H1 (cell line): Measurements from ENCODE around the gene SMIM29. TPM values are rescaled to one million over a fixed set of nuclear protein-coding genes. Genes with fewer than 3 reads are reported as not detected.
"Not testable (repeated sequence)": the region's sequence is repeated elsewhere in the genome, so short reads cannot be mapped to it uniquely, and the experiment has no call there.

ENCODE experiments used
- CTCF ChIA-PET: fragments of 300-600 bp; sonication (Branson Sonifier 250); formaldehyde crosslinking; loops from one replicate; lab custom pipeline; 2021; ENCODE audit not compliant: partially characterized antibody; lab: Charles Lee
- POLR2A ChIA-PET: fragments of 300-600 bp; sonication (Branson Sonifier 250); formaldehyde crosslinking; loops from one replicate; lab custom pipeline; 2021; ENCODE audit warnings: inconsistent platforms; ENCODE audit not compliant: partially characterized antibody; lab: Charles Lee
- DNase-seq, 2 experiments: peaks; one replicate each; pipeline versions ENCODE4 v3.0.0 to v3.0.0-alpha.2; 2010 to 2022; ENCODE audit warnings: low spot score in 2 of 2, low read depth in 1 of 2, mixed read lengths in 1 of 2
- FAIRE-seq: peaks from 2 replicates; lab custom pipeline; 2011; peaks lifted over from hg19 to GRCh38; lab: Jason Lieb, UNC
- H2AFZ ChIP-seq: 2 replicates; pipeline ENCODE4 v1.8.1; 2012; ENCODE audit warnings: low read length, inconsistent platforms
- H2AK5ac ChIP-seq: 2 replicates; pipeline ENCODE4 v1.6.1; 2013; ENCODE audit warnings: low read depth, low read length
- H2BK120ac ChIP-seq: replicated peaks from 2 replicates; pipeline ENCODE3; 2013; ENCODE audit warnings: low read depth, low read length, inconsistent platforms
- H2BK12ac ChIP-seq: 2 replicates; pipeline ENCODE4 v1.6.1; 2013; ENCODE audit warnings: low read depth, low read length
- H2BK15ac ChIP-seq: 2 replicates; pipeline ENCODE4 v1.6.1; 2013; ENCODE audit warnings: low read length
- H2BK20ac ChIP-seq: 2 replicates; pipeline ENCODE4 v1.6.1; 2013; ENCODE audit warnings: low read length
- H2BK5ac ChIP-seq: 2 replicates; pipeline ENCODE4 v1.6.1; 2013; ENCODE audit warnings: low read depth, low read length
- H3K14ac ChIP-seq: 2 replicates; pipeline ENCODE4 v1.6.1; 2013; ENCODE audit warnings: inconsistent platforms; ENCODE audit not compliant: insufficient read length
- H3K18ac ChIP-seq: 2 replicates; pipeline ENCODE4 v1.6.1; 2013; ENCODE audit warnings: low read length; ENCODE audit errors: extremely low read depth
- H3K23ac ChIP-seq: 2 replicates; pipeline ENCODE4 v1.6.1; 2013; ENCODE audit warnings: inconsistent platforms; ENCODE audit not compliant: insufficient read length
- H3K23me2 ChIP-seq: 2 replicates; pipeline ENCODE4 v1.6.1; 2013; ENCODE audit warnings: low read depth, low read length
- H3K27ac ChIP-seq: 2 replicates; pipeline ENCODE4 v1.6.1; 2011; ENCODE audit warnings: low read depth, low read length, inconsistent platforms
- H3K27me3 ChIP-seq, 4 experiments: replicated peaks in 1 of 4; 1 replicate in 1 of 4; 2 replicates in 3 of 4; pipeline versions ENCODE4 v1.6.1 to v1.8.1; 2011 to 2013; ENCODE audit warnings: low read length in 3 of 4, mild to moderate bottlenecking in 3 of 4, inconsistent platforms in 2 of 4, mixed read lengths in 2 of 4, moderate library complexity in 1 of 4; ENCODE audit not compliant: control insufficient read depth in 3 of 4, insufficient read depth in 3 of 4; ENCODE audit errors: extremely low read depth in 1 of 4
- H3K36me3 ChIP-seq, 4 experiments: 2 replicates each; pipeline versions ENCODE4 v1.6.1 to v1.8.1; 2011 to 2013; ENCODE audit warnings: mild to moderate bottlenecking in 4 of 4, low read length in 3 of 4, moderate library complexity in 2 of 4, control low read depth in 1 of 4, inconsistent platforms in 1 of 4; ENCODE audit not compliant: insufficient read depth in 4 of 4, control insufficient read depth in 2 of 4
- H3K4ac ChIP-seq: replicated peaks from 2 replicates; pipeline ENCODE3; 2013; ENCODE audit warnings: low read length, low read depth, mixed read lengths, inconsistent platforms; ENCODE audit not compliant: insufficient read length
- H3K4me1 ChIP-seq, 4 experiments: replicated peaks in 1 of 4; 1 replicate in 1 of 4; 2 replicates in 3 of 4; pipeline versions ENCODE4 v1.6.1 to v1.8.1; 2011 to 2013; ENCODE audit warnings: low read length in 3 of 4, inconsistent platforms in 2 of 4, mixed read lengths in 1 of 4; ENCODE audit not compliant: insufficient read depth in 4 of 4, control insufficient read depth in 3 of 4
- H3K4me2 ChIP-seq, 2 experiments: 2 replicates each; pipeline versions ENCODE4 v1.6.1 to v1.8.1; 2011 to 2013; ENCODE audit warnings: low read depth in 2 of 2, low read length in 2 of 2, control low read depth in 1 of 2, inconsistent platforms in 1 of 2, mild to moderate bottlenecking in 1 of 2; ENCODE audit not compliant: insufficient read depth in 1 of 2
- H3K4me3 ChIP-seq, 4 experiments: fragments of 200-600, 300-600 bp in 1 of 4; sonication (generic), shearing (Covaris generic), sonication (Bioruptor Twin) in 1 of 4; 2 replicates each; pipeline versions ENCODE4 v1.5.1 to v1.8.1; 2011 to 2016; ENCODE audit warnings: low read length in 4 of 4, low read depth in 3 of 4, control low read depth in 2 of 4, inconsistent platforms in 2 of 4, mild to moderate bottlenecking in 2 of 4, mixed read lengths in 1 of 4, moderate library complexity in 1 of 4; ENCODE audit not compliant: insufficient read depth in 2 of 4; ENCODE audit errors: extremely low read depth in 1 of 4
- H3K56ac ChIP-seq: replicated peaks from 2 replicates; pipeline ENCODE3; 2013; ENCODE audit warnings: low read depth, mild to moderate bottlenecking, mixed read lengths, low read length, inconsistent platforms; ENCODE audit not compliant: insufficient read length
- H3K79me1 ChIP-seq: 2 replicates; pipeline ENCODE4 v1.6.1; 2013; ENCODE audit warnings: low read depth, low read length, control low read depth
- H3K79me2 ChIP-seq, 2 experiments: 2 replicates each; pipeline versions ENCODE4 v1.6.1 to v1.8.1; 2012 to 2013; ENCODE audit warnings: low read length in 2 of 2, mild to moderate bottlenecking in 2 of 2, inconsistent platforms in 1 of 2; ENCODE audit not compliant: insufficient read depth in 2 of 2, control insufficient read depth in 1 of 2
- H3K9ac ChIP-seq, 4 experiments: replicated peaks in 1 of 4; 1 replicate in 1 of 4; 2 replicates in 3 of 4; pipeline versions ENCODE4 v1.6.1 to v1.8.1; 2011 to 2013; ENCODE audit warnings: low read depth in 3 of 4, low read length in 3 of 4, control low read depth in 2 of 4, mild to moderate bottlenecking in 2 of 4, moderate library complexity in 2 of 4, inconsistent platforms in 1 of 4; ENCODE audit errors: extremely low read depth in 1 of 4
- H3K9me3 ChIP-seq, 2 experiments: 2 replicates each; pipeline versions ENCODE4 v1.6.1 to v1.8.1; 2012 to 2013; ENCODE audit warnings: mild to moderate bottlenecking in 2 of 2, moderate library complexity in 2 of 2, control low read depth in 1 of 2, inconsistent platforms in 1 of 2, low read depth in 1 of 2, low read length in 1 of 2, mixed read lengths in 1 of 2; ENCODE audit not compliant: insufficient read depth in 2 of 2
- H4K20me1 ChIP-seq, 2 experiments: replicated peaks in 1 of 2; 2 replicates each; pipeline versions ENCODE3 to v1.8.1; 2011 to 2013; ENCODE audit warnings: inconsistent platforms in 2 of 2, low read length in 2 of 2, mild to moderate bottlenecking in 1 of 2; ENCODE audit not compliant: insufficient read depth in 2 of 2, control insufficient read depth in 1 of 2
- H4K5ac ChIP-seq: 2 replicates; pipeline ENCODE4 v1.6.1; 2013; ENCODE audit warnings: low read length, low read depth, mixed read lengths, inconsistent platforms; ENCODE audit not compliant: insufficient read length
- H4K8ac ChIP-seq: 2 replicates; pipeline ENCODE4 v1.8.0; 2013; ENCODE audit warnings: mild to moderate bottlenecking, moderate library complexity, low read length, inconsistent platforms; ENCODE audit not compliant: insufficient read depth; ENCODE audit errors: extremely low read depth
- H4K91ac ChIP-seq: replicated peaks from 2 replicates; pipeline ENCODE3; 2013; ENCODE audit warnings: low read length, mixed read lengths, inconsistent platforms; ENCODE audit not compliant: insufficient read length
- WGBS, 2 experiments: shearing (Covaris generic) in 1 of 2; methylation state at CpG; one replicate each; pipeline versions ENCODE4 v1.1.6 to v1.1.7; 2013 to 2015; ENCODE audit warnings: low lambda C conversion rate in 2 of 2, mixed read lengths in 2 of 2, inconsistent platforms in 1 of 2, low coverage in 1 of 2, missing lambda C conversion rate in 1 of 2; ENCODE audit not compliant: insufficient replicate concordance in 2 of 2, insufficient coverage in 1 of 2, insufficient read length in 1 of 2; ENCODE audit errors: extremely low coverage in 1 of 2, missing lambda C conversion rate in 1 of 2; 5-methylcytosine and 5-hydroxymethylcytosine counted together
- polyA plus RNA-seq, 7 experiments: library from polyadenylated mRNA; depleted of rRNA in 3 of 7; stranded (reverse) in 5 of 7; unstranded in 2 of 7; fragments of >200 nt in 5 of 7; fragments of 200-250 nt in 2 of 7; gene quantifications; 1 replicate in 5 of 7; 2 replicates in 1 of 7; 4 replicates in 1 of 7; pipeline versions ENCODE4 v1.2.1 to v1.2.3, GENCODE V29; 2011 to 2013; ENCODE audit warnings: missing spikeins in 2 of 7, mixed read lengths in 2 of 7
- total RNA-seq: library from RNA; stranded (reverse); fragmentation: NEBNext Ultra II Directional; extraction: Animal tissue kit (Norgen Biotek cat#: 25700); gene quantifications from 2 replicates; pipeline ENCODE4 v1.2.1, GENCODE V29; 2021

SMIM29 gene
- total and polyA plus RNA-seq, 2 of the 8 experiments (the other 6 are each of a cell fraction or from before 2014, with no cell fraction given), result 7.0 to 22.4 TPM

DNA sequence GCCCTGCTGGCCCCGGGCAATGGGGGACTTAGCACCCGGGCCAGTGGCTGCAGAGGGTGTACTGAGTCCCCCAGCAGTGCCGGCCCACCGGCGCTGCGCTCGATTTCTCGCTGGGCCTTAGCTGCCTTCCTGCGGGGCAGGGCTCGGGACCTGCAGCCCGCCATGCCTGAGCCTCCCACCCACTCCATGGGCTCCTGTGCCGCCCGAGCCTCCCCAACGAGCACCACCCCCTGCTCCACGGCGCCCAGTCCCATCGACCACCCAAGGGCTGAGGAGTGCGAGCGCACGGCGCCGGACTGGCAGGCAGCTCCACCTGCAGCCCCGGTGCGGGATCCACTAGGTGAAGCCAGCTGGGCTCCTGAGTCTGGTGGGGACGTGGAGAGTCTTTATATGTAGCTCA is 20.3 kb upstream of the SMIM29 start:
- not testable (repeated sequence) for DNase-seq, H2AFZ ChIP-seq, H2BK12ac ChIP-seq, H2BK120ac ChIP-seq, H3K4me2 ChIP-seq, H3K14ac ChIP-seq, H3K4me3 ChIP-seq, H4K91ac ChIP-seq, H3K79me2 ChIP-seq, H4K8ac ChIP-seq, H2BK15ac ChIP-seq, H3K23me2 ChIP-seq, H3K79me1 ChIP-seq, H3K18ac ChIP-seq, H3K9me3 ChIP-seq, H3K36me3 ChIP-seq, H3K4me1 ChIP-seq, H2BK20ac ChIP-seq, H4K20me1 ChIP-seq, H2AK5ac ChIP-seq, H3K4ac ChIP-seq, H3K56ac ChIP-seq, H2BK5ac ChIP-seq, FAIRE-seq, H4K5ac ChIP-seq, H3K27me3 ChIP-seq, H3K23ac ChIP-seq, H3K27ac ChIP-seq, H3K9ac ChIP-seq
- ChIA-PET POLR2A (interaction anchor here (1.3 to 2.0 kb wide), 2 partner anchors 25 to 32 kb away, joined by 3 to 7 read pairs; partner anchors contain the start of gene HMGA1), CTCF (interaction anchor here (1.2 kb wide), 1 partner anchor 19 kb away, joined by 5 read pairs; no protein-coding TSS in a partner anchor)
- 96% methylated on average over 9 of the region's 25 CpGs; no CpG with 5 or more reads in 1 of the 2 experiments for WGBS, 2 experiments
